DOHH2 (cell line): ENCODE data around the gene OR2W3.

ENCODE experiments used
- EZH2phosphoT487 ChIP-seq: fragments of 200-600 bp; sonication (generic); IDR thresholded peaks from 2 replicates; pipeline ENCODE4 v1.6.1; 2017; ENCODE audit warnings: borderline replicate concordance, mild to moderate bottlenecking, antibody characterized with exemption, low read length, moderate library complexity, mixed read lengths
- TF ChIP-seq, protein P1 (sequence below): fragments of 200-600 bp; sonication (generic); IDR thresholded peaks from one replicate; pipeline ENCODE4 v1.5.1; 2014; ENCODE audit warnings: antibody characterized with exemption, mild to moderate bottlenecking, low read depth, low read length; ENCODE audit not compliant: poor library complexity, severe bottlenecking

DNA sequence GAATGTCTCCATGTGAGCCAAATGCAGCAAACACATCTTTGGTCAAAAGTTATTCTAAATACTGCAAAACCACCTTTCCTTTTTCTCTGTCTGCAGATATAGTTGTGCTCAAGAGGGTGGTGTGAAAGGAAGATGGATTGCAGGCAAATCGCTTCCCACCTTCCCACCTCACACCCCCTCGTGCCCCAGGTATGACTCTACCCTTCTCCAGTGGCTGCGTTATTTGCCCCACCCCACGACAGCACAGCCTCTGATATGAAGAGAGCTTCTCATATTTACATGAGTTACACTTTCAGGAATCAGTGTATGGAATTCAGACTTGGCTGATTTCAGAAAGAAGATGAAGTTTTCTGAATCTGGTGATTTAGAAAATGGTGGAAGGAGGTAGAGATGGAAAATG is 32.6 kb upstream of the OR2W3 start:
- TF ChIP-seq, protein P1, sequence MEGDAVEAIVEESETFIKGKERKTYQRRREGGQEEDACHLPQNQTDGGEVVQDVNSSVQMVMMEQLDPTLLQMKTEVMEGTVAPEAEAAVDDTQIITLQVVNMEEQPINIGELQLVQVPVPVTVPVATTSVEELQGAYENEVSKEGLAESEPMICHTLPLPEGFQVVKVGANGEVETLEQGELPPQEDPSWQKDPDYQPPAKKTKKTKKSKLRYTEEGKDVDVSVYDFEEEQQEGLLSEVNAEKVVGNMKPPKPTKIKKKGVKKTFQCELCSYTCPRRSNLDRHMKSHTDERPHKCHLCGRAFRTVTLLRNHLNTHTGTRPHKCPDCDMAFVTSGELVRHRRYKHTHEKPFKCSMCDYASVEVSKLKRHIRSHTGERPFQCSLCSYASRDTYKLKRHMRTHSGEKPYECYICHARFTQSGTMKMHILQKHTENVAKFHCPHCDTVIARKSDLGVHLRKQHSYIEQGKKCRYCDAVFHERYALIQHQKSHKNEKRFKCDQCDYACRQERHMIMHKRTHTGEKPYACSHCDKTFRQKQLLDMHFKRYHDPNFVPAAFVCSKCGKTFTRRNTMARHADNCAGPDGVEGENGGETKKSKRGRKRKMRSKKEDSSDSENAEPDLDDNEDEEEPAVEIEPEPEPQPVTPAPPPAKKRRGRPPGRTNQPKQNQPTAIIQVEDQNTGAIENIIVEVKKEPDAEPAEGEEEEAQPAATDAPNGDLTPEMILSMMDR: no peak
- TF ChIP-seq EZH2phosphoT487: no peak
